GM23338 (cell line): ENCODE measurements around the gene OR2AT4. TPM values are rescaled to one million over a fixed set of nuclear protein-coding genes. Genes with fewer than 3 reads are reported as not detected.

Experiments used
- CREB1 ChIP-seq: fragments of 250-450 bp; sonication (Bioruptor Pico); IDR thresholded peaks from 2 replicates; pipeline ENCODE4 v1.5.0; 2020; ENCODE audit warnings: low read depth, mild to moderate bottlenecking, moderate library complexity
- CTCF ChIP-seq, 2 experiments: fragments of 200-600 bp in 1 of 2; sonication (generic) in 1 of 2; conservative IDR thresholded peaks; 2 replicates each; pipeline versions ENCODE4 v1.5.1 to v1.6.1; 2016 to 2017; ENCODE audit warnings: antibody characterized with exemption in 2 of 2, low read depth in 2 of 2, mild to moderate bottlenecking in 2 of 2, moderate library complexity in 1 of 2
- ETS1 ChIP-seq: IDR thresholded peaks from 2 replicates; pipeline ENCODE4 v1.6.1; 2016; ENCODE audit warnings: antibody characterized with exemption
- JUNB ChIP-seq: IDR thresholded peaks from one replicate; pipeline ENCODE4 v1.6.1; 2016; ENCODE audit warnings: antibody characterized with exemption; ENCODE audit not compliant: unreplicated experiment
- POLR2AphosphoS5 ChIP-seq: IDR thresholded peaks from 2 replicates; pipeline ENCODE4 v1.6.1; 2016; ENCODE audit warnings: antibody characterized with exemption, low read depth
- ZNF114 ChIP-seq: fragments of 250-450 bp; sonication (Bioruptor Pico); IDR thresholded peaks from 2 replicates; pipeline ENCODE4 v1.5.0; 2020; ENCODE audit warnings: mild to moderate bottlenecking, moderate library complexity
- ZNF331 ChIP-seq: fragments of 250-450 bp; sonication (Bioruptor Pico); IDR thresholded peaks from 2 replicates; pipeline ENCODE4 v1.5.0; 2020; ENCODE audit warnings: low read depth, mild to moderate bottlenecking, moderate library complexity
- ZNF462 ChIP-seq: fragments of 250-450 bp; sonication (Bioruptor Pico); IDR thresholded peaks from 2 replicates; pipeline ENCODE4 v1.5.0; 2020; ENCODE audit warnings: mild to moderate bottlenecking, moderate library complexity
- polyA plus RNA-seq: library from polyadenylated mRNA; unstranded; fragments of >200 nt; fragmentation: Nextera tagmentation; extraction: Ambion mirVana; gene quantifications from 2 replicates; pipeline ENCODE4 v1.2.1, GENCODE V29; 2016
- total RNA-seq: library from RNA; depleted of rRNA; stranded (reverse); fragments of >200 nt; shearing (Covaris generic); gene quantifications from 2 replicates; pipeline ENCODE4 v1.2.3, GENCODE V29; 2014

The OR2AT4 gene
- total and polyA plus RNA-seq, 2 experiments from 2014 or later, result not detected

GRCh38 chr11:75126564-75126963, 29.9 kb upstream of the OR2AT4 start (continued):
- TF ChIP-seq ZNF462 (CRISPR knock-in tag) (no peak), ETS1 (no peak), CREB1 (CRISPR knock-in tag) (no peak), ZNF114 (CRISPR knock-in tag) (no peak), JUNB (no peak), CTCF (conservative IDR thresholded peaks at IDR 0.05; ENCODE audit: low read depth in 2 of 2) (no peak), ZNF331 (CRISPR knock-in tag) (no peak), POLR2AphosphoS5 (no peak)
